ENCODE data around the gene CCDC127.

Gene CCDC127

GRCh38 chr5:191949-192690 is 25.8 kb downstream of the CCDC127 start:
- H3K9ac ChIP-seq (ENCODE audit: low read depth, low read length), result no peak overlapping the region
- no peak overlapping the region for H3K4me3 ChIP-seq (ENCODE audit: low read depth, low read length)
- peaks cover 2% of the 10 kb centered on the region for H3K36me3 ChIP-seq (ENCODE audit: control insufficient read depth, insufficient read depth, low read length)
- H3K9me3 ChIP-seq (ENCODE audit: control insufficient read depth, insufficient read depth, low read length), result no peaks in the 10 kb centered on the region
- peaks cover 3% of the 10 kb centered on the region for H3K4me1 ChIP-seq (ENCODE audit: control insufficient read depth, insufficient read depth, low read length)
- no peaks in the 10 kb centered on the region for H3K27me3 ChIP-seq (ENCODE audit: control insufficient read depth, insufficient read depth, low read length)

DNA sequence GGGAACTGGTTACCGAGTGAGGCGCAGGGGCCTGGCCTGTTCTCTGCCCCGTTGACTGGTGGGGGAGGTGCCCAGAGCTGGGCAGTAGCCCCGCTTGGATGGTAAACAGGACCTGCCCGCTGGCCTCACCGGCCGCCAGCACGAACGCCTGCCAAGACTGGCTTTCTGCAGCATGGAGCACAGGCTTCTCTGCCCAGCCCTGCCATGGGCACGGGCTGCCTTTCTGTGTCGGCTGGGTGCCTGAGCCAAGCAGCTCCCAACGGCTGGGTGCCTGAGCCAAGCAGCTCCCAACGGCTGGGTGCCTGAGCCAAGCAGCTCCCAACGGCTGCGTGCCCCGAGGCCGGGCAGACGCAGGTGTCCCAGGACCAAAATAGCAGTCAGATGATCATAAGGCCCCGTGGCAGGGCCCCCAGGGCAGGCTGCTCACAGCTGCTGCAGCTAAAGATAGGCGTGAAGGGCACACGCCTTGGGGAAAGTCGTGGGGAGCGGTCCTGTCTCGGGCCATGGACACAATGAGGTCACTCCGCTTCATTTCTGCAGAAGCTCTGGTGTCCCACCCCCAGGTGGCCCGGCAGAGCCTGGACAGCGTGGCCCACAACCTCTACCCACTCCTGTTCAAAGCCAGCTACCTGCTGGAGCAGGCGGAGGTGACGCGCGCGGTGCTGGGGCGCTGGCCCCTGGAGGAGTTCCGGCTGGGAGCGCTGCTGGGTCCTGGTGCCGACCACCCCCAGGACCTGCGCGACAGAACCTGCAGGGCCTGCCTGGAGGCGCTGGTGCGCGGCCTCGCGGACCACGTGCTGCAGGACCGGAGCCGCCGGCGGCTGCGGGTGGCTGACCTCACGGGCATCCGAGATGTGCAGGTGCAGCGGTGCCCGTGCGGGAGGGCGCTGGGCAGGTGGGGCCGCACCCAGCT is 26.7 kb downstream of the CCDC127 start, which contains the start of gene LRRC14B:
Gene LRRC14B, plus strand, starts transcription at position 460 of the 913 bp plus-strand sequence. Its CDS starts 44 bp downstream, at position 504.
- Histone ChIP-seq H3K9me3 (ENCODE audit: control insufficient read depth, insufficient read depth, low read length) (no peaks in the 10 kb centered on the region), H3K4me3 (ENCODE audit: low read depth, low read length) (no peak within 1 kb of the TSS), H3K27me3 (ENCODE audit: control insufficient read depth, insufficient read depth, low read length) (no peaks in the 10 kb centered on the region), H3K4me1 (ENCODE audit: control insufficient read depth, insufficient read depth, low read length) (peaks cover 3% of the 10 kb centered on the region), H3K9ac (ENCODE audit: low read depth, low read length) (no peak within 1 kb of the TSS), H3K36me3 (ENCODE audit: control insufficient read depth, insufficient read depth, low read length) (peaks cover 2% of the 10 kb centered on the region)

DNA sequence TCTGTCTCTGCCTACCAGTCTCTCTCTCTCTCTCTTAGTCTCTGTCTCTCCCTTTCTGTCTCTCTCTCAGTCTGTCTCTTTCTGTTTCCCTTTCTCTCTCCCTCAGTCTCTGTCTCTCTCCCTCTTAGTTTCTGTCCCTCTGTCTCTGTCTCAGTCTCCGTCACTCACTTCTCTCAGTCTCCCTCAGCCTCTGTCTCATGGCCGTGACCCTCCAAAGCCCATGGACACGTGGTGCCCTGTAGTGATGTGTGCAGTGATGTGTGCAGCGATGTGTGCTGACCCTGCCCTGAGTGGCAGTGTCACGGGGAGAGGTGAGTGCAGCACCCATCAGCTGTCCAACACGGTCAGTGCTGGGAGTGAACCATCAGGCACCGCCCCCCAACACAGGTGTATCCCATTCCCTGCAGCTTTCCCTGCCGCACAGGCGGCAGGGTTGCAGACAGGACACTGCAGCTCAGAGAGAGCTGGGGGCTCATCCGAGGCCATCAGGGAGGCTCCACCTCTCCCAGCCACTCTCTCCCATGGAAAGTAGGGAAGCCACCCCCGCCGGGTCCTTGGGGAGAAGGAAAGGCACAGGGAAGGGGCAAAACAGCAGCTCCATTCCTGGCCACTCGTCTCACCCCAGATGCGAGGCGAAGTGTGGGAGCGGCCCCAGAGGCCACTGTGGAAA is 27.5 kb downstream of the CCDC127 start:
- H3K27me3 ChIP-seq (ENCODE audit: control insufficient read depth, insufficient read depth, low read length), result no peaks in the 10 kb centered on the region
- H3K4me3 ChIP-seq (ENCODE audit: low read depth, low read length), result no peak overlapping the region
- no peaks in the 10 kb centered on the region for H3K9me3 ChIP-seq (ENCODE audit: control insufficient read depth, insufficient read depth, low read length)
- peaks cover 3% of the 10 kb centered on the region for H3K4me1 ChIP-seq (ENCODE audit: control insufficient read depth, insufficient read depth, low read length)
- H3K9ac ChIP-seq (ENCODE audit: low read depth, low read length), result no peak overlapping the region
- peaks cover 2% of the 10 kb centered on the region for H3K36me3 ChIP-seq (ENCODE audit: control insufficient read depth, insufficient read depth, low read length)

DNA sequence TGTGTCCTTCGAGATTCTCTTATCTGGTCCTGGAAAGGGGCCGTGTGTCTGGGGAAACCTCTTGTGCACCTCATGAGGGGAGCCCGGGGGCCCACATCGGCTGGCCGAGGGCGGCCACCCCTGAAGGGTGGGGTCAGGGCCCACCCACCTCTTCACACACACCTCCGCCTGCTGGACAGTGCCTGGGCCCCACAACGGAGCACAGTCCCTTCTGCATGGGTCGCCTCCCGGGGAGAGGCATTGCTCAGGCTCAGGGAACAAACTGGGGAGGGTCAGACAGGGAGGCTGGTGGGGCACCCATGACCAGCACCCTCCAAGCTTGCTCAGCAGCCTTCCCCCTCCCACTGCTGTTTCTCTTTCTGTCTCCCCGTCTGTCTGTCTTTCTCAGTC is 28.0 kb downstream of the CCDC127 start:
- Histone ChIP-seq H3K27me3 (ENCODE audit: control insufficient read depth, insufficient read depth, low read length) (no peaks in the 10 kb centered on the region), H3K4me3 (ENCODE audit: low read depth, low read length) (no peak overlapping the region), H3K4me1 (ENCODE audit: control insufficient read depth, insufficient read depth, low read length) (peaks cover 3% of the 10 kb centered on the region), H3K36me3 (ENCODE audit: control insufficient read depth, insufficient read depth, low read length) (peaks cover 2% of the 10 kb centered on the region), H3K9me3 (ENCODE audit: control insufficient read depth, insufficient read depth, low read length) (no peaks in the 10 kb centered on the region), H3K9ac (ENCODE audit: low read depth, low read length) (no peak overlapping the region)

DNA sequence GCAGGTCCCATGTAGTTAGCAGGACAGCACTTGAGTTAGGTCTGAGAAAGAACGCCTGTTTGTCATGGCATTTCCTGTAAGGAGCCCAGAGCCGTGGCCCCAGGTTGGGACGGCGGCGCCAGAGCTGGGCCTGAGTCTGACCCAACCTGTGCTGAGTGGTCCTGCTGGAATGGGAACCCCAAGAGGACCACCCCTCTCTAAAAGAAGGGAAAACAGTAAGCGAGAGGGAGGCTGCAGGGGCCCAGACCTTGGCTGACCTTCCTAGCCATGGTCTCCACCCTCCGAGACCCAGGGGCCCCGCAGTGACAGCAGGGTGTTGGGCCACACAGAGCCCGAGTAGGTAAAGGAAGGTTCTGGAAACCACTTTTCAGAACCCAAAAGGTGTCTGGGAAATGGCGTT is 28.5 kb downstream of the CCDC127 start:
- no peaks in the 10 kb centered on the region for H3K27me3 ChIP-seq (ENCODE audit: control insufficient read depth, insufficient read depth, low read length)
- H3K9ac ChIP-seq (ENCODE audit: low read depth, low read length), result no peak overlapping the region
- H3K9me3 ChIP-seq (ENCODE audit: control insufficient read depth, insufficient read depth, low read length), result no peaks in the 10 kb centered on the region
- H3K36me3 ChIP-seq (ENCODE audit: control insufficient read depth, insufficient read depth, low read length), result peaks cover 2% of the 10 kb centered on the region
- peaks cover 3% of the 10 kb centered on the region for H3K4me1 ChIP-seq (ENCODE audit: control insufficient read depth, insufficient read depth, low read length)
- no peak overlapping the region for H3K4me3 ChIP-seq (ENCODE audit: low read depth, low read length)

DNA sequence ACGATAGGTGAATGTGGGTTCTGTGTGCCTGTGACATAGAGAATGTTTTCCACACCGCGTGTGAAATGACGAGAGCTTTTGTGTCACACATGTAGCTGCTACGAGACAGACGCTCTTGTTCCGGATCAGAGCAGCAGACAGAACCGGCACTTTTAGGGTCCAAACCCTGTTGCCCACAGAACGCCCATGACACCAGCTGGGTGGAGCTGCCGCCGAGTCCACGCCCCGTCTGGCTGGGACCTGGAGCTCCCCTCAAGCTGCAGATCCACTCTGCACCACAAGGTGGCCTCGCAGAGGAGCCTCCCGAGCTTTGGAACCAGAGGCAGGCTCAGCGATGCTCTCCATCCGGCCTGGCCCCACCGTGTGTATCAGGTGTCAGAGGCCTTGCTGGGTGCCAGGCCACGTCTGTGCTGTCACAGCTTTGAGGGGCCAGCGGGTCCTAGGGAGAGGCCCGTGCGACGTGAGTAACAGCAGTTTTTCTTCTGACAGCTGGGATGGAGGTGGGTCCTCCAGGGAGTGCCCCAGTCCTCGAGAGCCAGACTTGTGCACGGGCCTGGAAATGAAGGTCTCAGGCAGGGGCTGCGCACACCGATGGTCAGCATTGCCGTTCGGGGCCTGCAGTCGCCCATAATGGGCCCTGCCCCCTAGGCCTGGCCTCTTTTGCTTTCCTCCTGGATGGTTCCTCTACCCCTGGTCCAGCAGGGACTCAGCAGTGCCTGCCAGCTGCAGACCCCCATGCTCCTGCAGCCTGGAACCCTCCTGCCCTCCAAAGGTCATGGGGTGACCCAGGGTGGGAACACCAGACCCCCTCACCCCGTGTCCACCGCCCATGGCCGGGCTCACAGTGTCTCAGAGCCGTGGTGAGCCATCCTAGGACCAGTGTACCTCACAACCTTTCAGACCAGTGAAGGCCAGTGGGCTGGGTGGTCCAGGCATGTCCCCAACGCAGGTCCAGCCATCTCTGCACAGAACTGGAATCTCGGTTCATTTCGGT is 29.2 kb downstream of the CCDC127 start:
- Histone ChIP-seq H3K9me3 (ENCODE audit: control insufficient read depth, insufficient read depth, low read length) (no peaks in the 10 kb centered on the region), H3K36me3 (ENCODE audit: control insufficient read depth, insufficient read depth, low read length) (peaks cover 2% of the 10 kb centered on the region), H3K4me1 (ENCODE audit: control insufficient read depth, insufficient read depth, low read length) (peaks cover 3% of the 10 kb centered on the region), H3K9ac (ENCODE audit: low read depth, low read length) (no peak overlapping the region), H3K27me3 (ENCODE audit: control insufficient read depth, insufficient read depth, low read length) (no peaks in the 10 kb centered on the region), H3K4me3 (ENCODE audit: low read depth, low read length) (peak overlapping the region; percentile 18)

DNA sequence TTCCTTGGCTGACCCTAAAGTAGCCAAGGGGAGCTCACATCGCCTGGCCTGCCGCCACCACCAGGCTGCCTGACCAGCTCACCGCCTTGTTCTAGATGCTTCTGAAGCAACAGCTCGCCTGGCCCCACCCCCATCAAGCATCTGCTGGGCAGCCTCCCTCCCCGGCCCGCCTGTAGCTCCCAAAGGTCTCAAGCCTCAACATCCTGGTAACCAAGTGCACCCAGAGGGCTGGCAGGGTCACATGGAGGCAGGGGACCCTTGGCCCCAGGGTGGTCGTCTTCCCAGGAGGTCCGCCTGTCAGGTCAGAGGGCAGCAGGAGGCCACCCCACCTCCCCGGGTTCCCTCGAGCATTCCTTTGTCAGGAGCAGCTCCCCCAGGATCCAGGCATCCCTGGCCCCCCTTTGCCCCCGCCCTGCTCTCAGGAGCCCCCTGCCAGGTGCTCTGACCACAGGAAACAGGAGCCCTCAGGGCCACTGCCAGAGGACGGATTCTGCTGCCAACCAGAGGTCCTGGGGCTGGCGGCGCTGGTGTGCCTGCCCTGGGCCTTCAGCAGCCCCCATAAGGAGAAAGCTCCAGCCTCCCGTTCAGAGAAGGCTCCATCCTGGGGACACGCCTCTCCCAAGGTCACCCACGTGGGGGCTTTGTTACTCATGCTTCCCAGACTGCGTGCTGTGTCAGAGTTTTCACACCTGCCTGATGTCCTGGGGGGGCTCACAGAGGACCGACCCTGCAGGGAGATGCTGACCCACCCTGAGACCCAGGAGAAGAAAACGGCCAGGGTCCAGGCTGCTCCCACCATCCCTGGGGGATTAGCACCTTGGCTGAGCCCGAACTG is 30.1 kb downstream of the CCDC127 start:
- H3K4me1 ChIP-seq (ENCODE audit: control insufficient read depth, insufficient read depth, low read length), result peaks cover 3% of the 10 kb centered on the region
- peaks cover 2% of the 10 kb centered on the region for H3K36me3 ChIP-seq (ENCODE audit: control insufficient read depth, insufficient read depth, low read length)
- H3K4me3 ChIP-seq (ENCODE audit: low read depth, low read length), result peak overlapping the region; percentile 18
- H3K9ac ChIP-seq (ENCODE audit: low read depth, low read length), result no peak overlapping the region
- H3K27me3 ChIP-seq (ENCODE audit: control insufficient read depth, insufficient read depth, low read length), result no peaks in the 10 kb centered on the region
- H3K9me3 ChIP-seq (ENCODE audit: control insufficient read depth, insufficient read depth, low read length), result no peaks in the 10 kb centered on the region

DNA sequence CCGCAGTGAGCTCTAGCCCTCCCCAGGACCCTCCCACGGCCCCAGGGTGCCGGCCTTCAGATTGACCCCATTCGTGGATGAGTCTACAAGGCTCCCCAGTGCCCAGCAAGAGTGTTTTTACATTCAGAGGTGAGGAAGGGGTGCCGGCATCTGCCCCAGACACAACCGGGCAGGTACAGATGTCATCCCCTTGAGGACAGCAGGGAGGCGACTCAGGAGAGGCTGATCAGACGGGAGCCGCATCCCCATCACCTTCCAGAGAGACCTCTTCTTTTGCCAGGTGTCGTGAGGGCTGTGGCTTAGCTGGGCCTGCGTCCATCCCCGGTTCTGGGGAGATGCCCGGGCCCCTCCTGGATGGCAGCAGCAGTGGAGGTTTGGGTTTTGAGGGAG is 30.9 kb downstream of the CCDC127 start:
- H3K4me1 ChIP-seq (ENCODE audit: control insufficient read depth, insufficient read depth, low read length), result peaks cover 3% of the 10 kb centered on the region
- no peak overlapping the region for H3K9ac ChIP-seq (ENCODE audit: low read depth, low read length)
- H3K4me3 ChIP-seq (ENCODE audit: low read depth, low read length), result no peak overlapping the region
- H3K36me3 ChIP-seq (ENCODE audit: control insufficient read depth, insufficient read depth, low read length), result peaks cover 2% of the 10 kb centered on the region
- H3K9me3 ChIP-seq (ENCODE audit: control insufficient read depth, insufficient read depth, low read length), result no peaks in the 10 kb centered on the region
- H3K27me3 ChIP-seq (ENCODE audit: control insufficient read depth, insufficient read depth, low read length), result no peaks in the 10 kb centered on the region

DNA sequence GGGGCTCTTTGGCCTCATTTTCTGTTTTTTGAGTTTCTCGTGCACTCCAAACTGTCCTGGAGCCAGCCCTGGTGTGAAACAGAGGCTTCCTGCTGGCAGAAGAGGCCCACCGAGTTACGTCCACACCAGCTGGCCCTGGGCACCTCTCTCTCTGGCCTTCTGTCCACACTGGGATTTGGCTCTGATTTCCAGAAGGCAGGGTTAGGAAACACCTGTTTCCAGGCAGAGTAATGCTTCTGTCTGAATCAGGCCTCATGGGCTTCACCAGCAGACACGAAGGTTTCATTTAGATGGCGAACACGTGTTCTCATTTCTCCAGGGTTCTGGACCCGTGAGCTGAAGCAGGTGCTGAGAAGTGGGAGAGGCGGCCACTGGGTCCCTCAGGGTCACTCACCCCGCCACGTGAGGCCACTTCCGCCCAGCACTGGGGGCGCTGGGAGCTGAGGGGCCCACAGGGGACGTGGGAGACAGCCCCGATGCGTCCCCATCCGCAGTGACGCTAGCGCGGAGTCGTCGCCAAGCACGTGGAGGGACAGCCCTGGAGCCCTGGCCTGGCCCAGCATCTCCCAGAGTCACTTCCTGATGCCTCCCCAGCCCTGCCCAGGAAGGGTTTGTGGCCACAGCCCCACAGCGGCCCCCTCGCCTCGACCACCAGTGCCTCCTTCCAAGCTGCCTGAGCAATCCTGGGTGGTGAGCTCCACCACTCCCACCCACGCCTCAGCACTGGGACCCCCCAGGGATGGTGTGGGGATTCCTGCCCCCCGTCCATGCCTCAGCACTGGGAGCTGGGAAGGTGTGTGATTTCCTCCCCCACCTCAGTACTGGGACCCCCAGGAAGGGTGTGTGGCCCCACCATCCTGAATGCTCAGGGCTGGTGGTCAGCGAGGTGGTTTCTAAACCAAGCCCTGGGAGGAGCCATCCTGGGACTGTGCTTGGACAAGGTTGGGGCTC is 31.6 kb downstream of the CCDC127 start:
- Histone ChIP-seq H3K9me3 (ENCODE audit: control insufficient read depth, insufficient read depth, low read length) (no peaks in the 10 kb centered on the region), H3K4me3 (ENCODE audit: low read depth, low read length) (no peak overlapping the region), H3K4me1 (ENCODE audit: control insufficient read depth, insufficient read depth, low read length) (peaks cover 3% of the 10 kb centered on the region), H3K27me3 (ENCODE audit: control insufficient read depth, insufficient read depth, low read length) (no peaks in the 10 kb centered on the region), H3K36me3 (ENCODE audit: control insufficient read depth, insufficient read depth, low read length) (peaks cover 5% of the 10 kb centered on the region), H3K9ac (ENCODE audit: low read depth, low read length) (no peak overlapping the region)

Data from iPS-15b (cell line).